K562 (cell line): ENCODE results near the gene ZNF865. TPM values are rescaled to one million over a fixed set of nuclear protein-coding genes. Genes with fewer than 3 reads are reported as not detected.
A peak's percentile ranks its signal among the peaks of the same experiment; 100 is the strongest.

Source experiments
- ATAC-seq: fragments of 200-7000 bp; cut with Tn5 transposase; 3 replicates; pipeline ENCODE4 v1.9.1; 2020; ENCODE audit warnings: moderate library complexity
- BruUV-seq: library from RNA; stranded (reverse); fragments of 400-500 nt; replicated peaks from 2 replicates; lab custom pipeline; 2021; lab: Mats Ljungman, UMichigan
- CTCF ChIA-PET: fragments of 300-600 bp; formaldehyde crosslinking; extraction: SDS; loops from one replicate; lab custom pipeline; 2021; ENCODE audit warnings: low intra/inter-chr PET ratio; lab: Yijun Ruan, JAX
- POLR2A ChIA-PET: fragments of 300-600, 350-650 bp; sonication (Branson Sonifier 250); formaldehyde crosslinking; extraction: SDS; loops from one replicate; lab custom pipeline; 2021; ENCODE audit warnings: antibody characterized with exemption, inconsistent platforms; lab: Yijun Ruan, JAX
- DNase-seq, 4 experiments: peaks; one replicate each; pipeline versions ENCODE4 v3.0.0 to v3.0.0-alpha.2; 2011 to 2018; ENCODE audit warnings: low spot score in 3 of 4, mixed read lengths in 3 of 4; ENCODE audit errors: extremely low read depth in 1 of 4
- FAIRE-seq: peaks from 2 replicates; lab custom pipeline; 2011; peaks lifted over from hg19 to GRCh38; lab: Jason Lieb, UNC
- H2AFZ ChIP-seq: 2 replicates; pipeline ENCODE4 v1.6.0; 2011; ENCODE audit warnings: low read depth, low read length, control low read depth, inconsistent platforms
- H3K27ac ChIP-seq: fragments of 200-600 bp; 3 replicates; pipeline ENCODE4 v1.8.0; 2011; ENCODE audit warnings: low read depth, mild to moderate bottlenecking, control low read depth, inconsistent platforms, low read length, moderate library complexity, mixed read lengths; ENCODE audit errors: extremely low read depth
- H3K27me3 ChIP-seq, 2 experiments: fragments of 300-600 bp in 1 of 2; 2 replicates in 1 of 2; 3 replicates in 1 of 2; pipeline versions ENCODE4 v1.6.0 to v1.8.0; 2011; ENCODE audit warnings: inconsistent platforms in 2 of 2, low read length in 2 of 2, mild to moderate bottlenecking in 1 of 2, mixed read lengths in 1 of 2, moderate library complexity in 1 of 2; ENCODE audit not compliant: control insufficient read depth in 2 of 2, insufficient read depth in 2 of 2
- H3K36me3 ChIP-seq: fragments of 300-600 bp; 3 replicates; pipeline ENCODE4 v1.8.0; 2011; ENCODE audit warnings: mild to moderate bottlenecking, low read length, inconsistent platforms; ENCODE audit not compliant: control insufficient read depth, insufficient read depth
- H3K4me1 ChIP-seq, 2 experiments: fragments of 200-600 bp in 1 of 2; replicated peaks in 1 of 2; 2 replicates in 1 of 2; 3 replicates in 1 of 2; pipeline versions ENCODE4 v1.5.1 to v1.8.0; 2011; ENCODE audit warnings: inconsistent platforms in 2 of 2, low read length in 2 of 2, mild to moderate bottlenecking in 1 of 2, mixed read lengths in 1 of 2, moderate library complexity in 1 of 2; ENCODE audit not compliant: control insufficient read depth in 2 of 2, insufficient read depth in 2 of 2
- H3K4me2 ChIP-seq: 2 replicates; pipeline ENCODE4 v1.6.1; 2011; ENCODE audit warnings: low read length, control low read depth, inconsistent platforms, mixed read lengths; ENCODE audit not compliant: insufficient read depth
- H3K4me3 ChIP-seq: fragments of 200-600 bp; sonication (generic), shearing (Covaris generic); 2 replicates; pipeline ENCODE4 v1.5.1; 2016; ENCODE audit warnings: control low read depth, inconsistent platforms
- H3K79me2 ChIP-seq: fragments of 200-600 bp; 3 replicates; pipeline ENCODE4 v1.8.0; 2011; ENCODE audit warnings: low read length, inconsistent platforms; ENCODE audit not compliant: control insufficient read depth, insufficient read depth
- H3K9ac ChIP-seq, 2 experiments: 2 replicates each; pipeline versions ENCODE4 v1.6.0 to v1.6.1; 2011; ENCODE audit warnings: low read depth in 2 of 2, low read length in 2 of 2, control low read depth in 1 of 2, inconsistent platforms in 1 of 2, mild to moderate bottlenecking in 1 of 2, mixed read lengths in 1 of 2; ENCODE audit not compliant: insufficient read depth in 1 of 2
- H3K9me1 ChIP-seq: one replicate; pipeline ENCODE4 v1.6.0; 2011; ENCODE audit warnings: inconsistent platforms, mild to moderate bottlenecking, low read length, moderate library complexity; ENCODE audit not compliant: control insufficient read depth, insufficient read depth
- H3K9me3 ChIP-seq: replicated peaks from 2 replicates; pipeline ENCODE4 v1.5.1; 2011; ENCODE audit warnings: low read depth, low read length, inconsistent platforms; ENCODE audit not compliant: control insufficient read depth, insufficient read depth
- H4K20me1 ChIP-seq: replicated peaks from 2 replicates; pipeline ENCODE4 v1.6.1; 2011; ENCODE audit warnings: low read length, inconsistent platforms, mixed read lengths; ENCODE audit not compliant: control insufficient read depth, insufficient read depth
- BRD4 ChIP-seq: fragments of 200-600 bp; sonication (generic); IDR thresholded peaks from 2 replicates; pipeline ENCODE4 v1.6.1; 2017; ENCODE audit warnings: inconsistent platforms
- C11orf30 ChIP-seq: fragments of 450-650 bp; IDR thresholded peaks from 2 replicates; pipeline ENCODE4 v1.6.1; 2016; ENCODE audit warnings: low read depth, mild to moderate bottlenecking
- CBFB ChIP-seq: sonication (generic); formaldehyde crosslinking; IDR thresholded peaks from 2 replicates; pipeline ENCODE4 v1.4.0; 2020; ENCODE audit warnings: mild to moderate bottlenecking, missing genetic modification reagents
- ELF2 ChIP-seq: fragments of 250-450 bp; sonication (Bioruptor Pico); IDR thresholded peaks from 2 replicates; pipeline ENCODE4 v1.5.0; 2021; ENCODE audit warnings: mild to moderate bottlenecking
- FOSL1 ChIP-seq: fragments of 200-800 bp; sonication (Bioruptor generic); conservative IDR thresholded peaks from 2 replicates; pipeline ENCODE4 v1.6.1; 2016; ENCODE audit warnings: missing genetic modification characterization, missing compliant biosample characterization
- ILF3 ChIP-seq: fragments of 450-650 bp; IDR thresholded peaks from 2 replicates; pipeline ENCODE4 v1.6.1; 2018; ENCODE audit warnings: antibody characterized with exemption, mild to moderate bottlenecking, moderate library complexity, borderline replicate concordance
- KDM4B ChIP-seq, 2 experiments: fragments of 450-650 bp in 1 of 2; sonication (generic) in 1 of 2; IDR thresholded peaks; 2 replicates each; pipeline ENCODE4 v1.6.1; 2016 to 2017; ENCODE audit warnings: borderline replicate concordance in 2 of 2, antibody characterized with exemption in 1 of 2, low read depth in 1 of 2, mild to moderate bottlenecking in 1 of 2
- MCM3 ChIP-seq: fragments of 450-650 bp; IDR thresholded peaks from 2 replicates; pipeline ENCODE4 v1.6.1; 2016
- NFE2L1 ChIP-seq: fragments of 450-650 bp; IDR thresholded peaks from 2 replicates; pipeline ENCODE4 v1.6.1; 2016; ENCODE audit warnings: missing genetic modification characterization, low read depth, mild to moderate bottlenecking, missing compliant biosample characterization, moderate library complexity, borderline replicate concordance
- PRMT5 ChIP-seq: sonication (generic); formaldehyde crosslinking; IDR thresholded peaks from 2 replicates; pipeline ENCODE4 v1.5.0; 2020; ENCODE audit warnings: missing genetic modification reagents
- SAFB2 ChIP-seq: fragments of 200-400 bp; formaldehyde crosslinking; IDR thresholded peaks from 2 replicates; pipeline ENCODE4 v1.6.1; 2018; ENCODE audit warnings: borderline replicate concordance, low read length, low read depth, moderate library complexity; ENCODE audit not compliant: severe bottlenecking
- ZNF589 ChIP-seq: fragments of 200-800 bp; sonication (Bioruptor generic); IDR thresholded peaks from 2 replicates; pipeline ENCODE4 v1.6.1; 2016; ENCODE audit warnings: low read depth, missing genetic modification characterization, missing compliant biosample characterization
- ZNF830 ChIP-seq: fragments of 250-450 bp; sonication (Bioruptor Pico); IDR thresholded peaks from 2 replicates; pipeline ENCODE4 v1.5.0; 2021; ENCODE audit warnings: mild to moderate bottlenecking
- ZSCAN32 ChIP-seq: fragments of 450-650 bp; formaldehyde crosslinking; IDR thresholded peaks from 2 replicates; pipeline ENCODE4 v1.4.0; 2020; ENCODE audit warnings: mild to moderate bottlenecking, moderate library complexity
- WGBS: fragments of 100-300 bp; shearing (Covaris generic); methylation state at CpG from one replicate; pipeline ENCODE4 v1.1.6; 2016; ENCODE audit warnings: low coverage, mixed read lengths; ENCODE audit not compliant: insufficient coverage; ENCODE audit errors: missing lambda C conversion rate; 5-methylcytosine and 5-hydroxymethylcytosine counted together
- in situ Hi-C: fragments of 300-500 bp; cut with MboI; formaldehyde crosslinking; loops from 4 replicates; pipeline ENCODE4 v1.15.0; 2018; ENCODE audit warnings: inconsistent platforms, mixed read lengths
- intact Hi-C: fragments of 100-400 bp; cut with micrococcal nuclease; formaldehyde crosslinking; loops from 2 replicates; pipeline ENCODE4 v1.14.2; 2022
- polyA plus RNA-seq, 8 experiments: library from polyadenylated mRNA; depleted of rRNA in 4 of 8; stranded (reverse) in 5 of 8; unstranded in 3 of 8; fragments of >200 nt; fragmentation: Nextera tagmentation in 2 of 8; fragmentation: Illumina TruSeq in 1 of 8; extraction: Ambion mirVana in 2 of 8; extraction: Trizol in 1 of 8; gene quantifications; 2 replicates each; pipeline versions ENCODE4 v1.2.1 to v1.2.3, GENCODE V29; 2011 to 2014; ENCODE audit warnings: inconsistent platforms in 1 of 8, missing spikeins in 1 of 8
- total RNA-seq, 7 experiments: library from RNA; depleted of rRNA in 6 of 7; stranded (reverse); fragments of >200 nt in 6 of 7; fragmentation: Illumina TruSeq in 2 of 7; extraction: Trizol in 2 of 7; gene quantifications; 2 replicates each; pipeline versions ENCODE4 v1.2.1 to v1.2.3, GENCODE V29; 2011 to 2021; ENCODE audit warnings: low replicate concordance in 1 of 7
- TF ChIP-seq, protein P1 (sequence below): sonication (generic); formaldehyde crosslinking; IDR thresholded peaks from 2 replicates; pipeline ENCODE4 v1.8.0; 2022; ENCODE audit warnings: mild to moderate bottlenecking, missing genetic modification reagents
- TF ChIP-seq, protein P2 (sequence below): fragments of 250-450 bp; sonication (Bioruptor Pico); IDR thresholded peaks from 2 replicates; pipeline ENCODE4 v1.8.0; 2022; ENCODE audit warnings: moderate library complexity, mild to moderate bottlenecking, inconsistent platforms
- TF ChIP-seq, protein P3 (sequence below): IDR thresholded peaks from 3 replicates; pipeline ENCODE4 v1.6.1; 2011; ENCODE audit warnings: borderline replicate concordance, mild to moderate bottlenecking; ENCODE audit not compliant: insufficient read length, insufficient read depth

The ZNF865 gene
- total and polyA plus RNA-seq, 9 of the 15 experiments (the other 6 are each of a cell fraction or from before 2014, with no cell fraction given) = 0.40 to 18.8 (median 1.6) TPM; not detected in 2

DNA sequence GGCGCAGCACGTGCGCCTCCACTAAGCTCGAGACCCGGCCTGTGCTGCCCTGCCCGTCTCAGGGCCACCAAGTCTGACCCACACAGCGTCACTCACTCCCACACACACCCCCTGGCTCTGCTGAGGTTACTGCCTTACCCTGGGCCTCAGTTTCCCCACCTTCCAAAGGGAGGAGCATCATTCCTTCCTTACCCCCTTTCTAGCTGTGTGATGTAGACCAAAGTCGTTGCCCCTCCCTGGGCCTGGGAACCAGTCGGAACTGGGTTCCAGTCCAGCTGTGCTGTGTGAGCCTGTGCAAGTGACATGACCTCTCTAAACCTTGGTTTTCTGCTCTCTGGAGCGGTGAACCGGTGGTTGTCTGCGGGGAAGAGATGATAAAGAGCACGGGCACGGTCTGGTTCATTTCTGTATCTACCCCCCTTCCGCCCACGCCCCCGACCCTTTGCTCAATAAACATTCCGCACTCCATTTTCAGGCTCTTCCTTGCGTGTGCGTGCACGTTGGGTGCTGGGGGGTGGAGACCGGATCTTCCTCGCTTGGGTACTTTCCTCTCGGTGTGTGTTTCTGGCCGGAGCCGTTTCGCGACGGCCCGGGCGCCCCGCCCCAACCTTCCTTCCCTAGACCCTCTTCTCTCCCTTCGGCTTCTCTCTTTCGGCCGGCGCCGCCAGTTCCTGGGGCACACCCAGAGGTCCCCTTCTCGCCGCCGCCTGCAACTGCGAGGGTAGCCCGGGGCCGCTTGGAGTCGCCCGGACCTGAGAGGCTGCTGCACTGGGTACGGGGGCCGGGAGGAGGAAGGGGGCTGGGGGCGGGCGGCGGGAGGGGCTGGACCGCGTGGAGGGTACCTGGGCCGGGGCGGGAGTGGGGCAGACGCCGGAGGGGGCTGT lies 37.8 kb downstream of the ZNF865 start, which contains the start of gene ZNF581:
ZNF581 (plus strand) TSS at position 647 of the 884 bp plus-strand sequence. CDS start 923 bp downstream, outside the sequence.
- ATAC-seq = peak; percentile 69
- Histone ChIP-seq H3K79me2 (peaks cover 79% of the 10 kb centered on the region), H4K20me1 (no peaks in the 10 kb centered on the region), H3K4me3 (peak within 1 kb of the TSS; percentile 94), H3K9me3 (no peaks in the 10 kb centered on the region), H3K9ac (peak within 1 kb of the TSS; percentile 88 to 98), H3K27me3 (no peaks in the 10 kb centered on the region), H3K4me1 (peaks cover 43 to 71% of the 10 kb centered on the region in 2 experiments), H3K36me3 (peaks cover 36% of the 10 kb centered on the region; the same call in 2 of the 3 replicates), H2AFZ (0 out of 2 replicates have a peak within 1 kb of the TSS, but pooled peaks have one; percentile 10), H3K27ac (peak within 1 kb of the TSS; percentile 74), H3K4me2 (peak within 1 kb of the TSS; percentile 90), H3K9me1 (no peaks in the 10 kb centered on the region)
- peak; percentile 92 for FAIRE-seq
- ChIA-PET CTCF (interaction anchor here (0.6 kb wide), 1 partner anchor 681 kb away, joined by 6 read pairs; no protein-coding TSS in a partner anchor), POLR2A (interaction anchor here (0.6 to 2.3 kb wide), 3 partner anchors 11 to 497 kb away, joined by 3 to 8 read pairs (median 4); partner anchors contain the start of gene U2AF2)
- peak; percentile 63 to 87 (median 79) for DNase-seq
- BruUV-seq = no TSS peak
- 3% methylated on average over 34 of the region's 56 CpGs for WGBS
- in situ Hi-C loops (loop anchor here (25.0 kb wide), 2 partner anchors 506 to 669 kb away; partner anchors contain the start of genes TNNT1 and ZSCAN5A), intact Hi-C loops (no loop called here)
- no peak; the same call in 1 of the 2 replicates for TF ChIP-seq CBFB
- TF ChIP-seq ZNF830 = no peak
- TF ChIP-seq, protein P1, sequence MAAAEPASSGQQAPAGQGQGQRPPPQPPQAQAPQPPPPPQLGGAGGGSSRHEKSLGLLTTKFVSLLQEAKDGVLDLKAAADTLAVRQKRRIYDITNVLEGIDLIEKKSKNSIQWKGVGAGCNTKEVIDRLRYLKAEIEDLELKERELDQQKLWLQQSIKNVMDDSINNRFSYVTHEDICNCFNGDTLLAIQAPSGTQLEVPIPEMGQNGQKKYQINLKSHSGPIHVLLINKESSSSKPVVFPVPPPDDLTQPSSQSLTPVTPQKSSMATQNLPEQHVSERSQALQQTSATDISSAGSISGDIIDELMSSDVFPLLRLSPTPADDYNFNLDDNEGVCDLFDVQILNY = no peak
- TF ChIP-seq BRD4 = no peak
- peak; percentile 98 for TF ChIP-seq C11orf30
- TF ChIP-seq KDM4B (IDR thresholded peaks at IDR 0.05; ENCODE audit: borderline replicate concordance in 2 of 2, low read depth in 1 of 2) = peak in 1 of 2 experiments; percentile 81; a peak in 1 of 4 replicates
- TF ChIP-seq SAFB2 = no peak
- no peak for TF ChIP-seq MCM3
- TF ChIP-seq ZSCAN32 (CRISPR knock-in tag) = no peak
- no peak for TF ChIP-seq FOSL1 (tag)
- TF ChIP-seq ILF3 = no peak
- TF ChIP-seq, protein P2, sequence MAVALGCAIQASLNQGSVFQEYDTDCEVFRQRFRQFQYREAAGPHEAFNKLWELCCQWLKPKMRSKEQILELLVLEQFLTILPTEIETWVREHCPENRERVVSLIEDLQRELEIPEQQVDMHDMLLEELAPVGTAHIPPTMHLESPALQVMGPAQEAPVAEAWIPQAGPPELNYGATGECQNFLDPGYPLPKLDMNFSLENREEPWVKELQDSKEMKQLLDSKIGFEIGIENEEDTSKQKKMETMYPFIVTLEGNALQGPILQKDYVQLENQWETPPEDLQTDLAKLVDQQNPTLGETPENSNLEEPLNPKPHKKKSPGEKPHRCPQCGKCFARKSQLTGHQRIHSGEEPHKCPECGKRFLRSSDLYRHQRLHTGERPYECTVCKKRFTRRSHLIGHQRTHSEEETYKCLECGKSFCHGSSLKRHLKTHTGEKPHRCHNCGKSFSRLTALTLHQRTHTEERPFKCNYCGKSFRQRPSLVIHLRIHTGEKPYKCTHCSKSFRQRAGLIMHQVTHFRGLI = no peak
- TF ChIP-seq PRMT5 (CRISPR knock-in tag) = no peak
- 0 out of 2 replicates have a peak, but pooled peaks have one; percentile 31 for TF ChIP-seq ELF2 (CRISPR knock-in tag)
- TF ChIP-seq, protein P3, sequence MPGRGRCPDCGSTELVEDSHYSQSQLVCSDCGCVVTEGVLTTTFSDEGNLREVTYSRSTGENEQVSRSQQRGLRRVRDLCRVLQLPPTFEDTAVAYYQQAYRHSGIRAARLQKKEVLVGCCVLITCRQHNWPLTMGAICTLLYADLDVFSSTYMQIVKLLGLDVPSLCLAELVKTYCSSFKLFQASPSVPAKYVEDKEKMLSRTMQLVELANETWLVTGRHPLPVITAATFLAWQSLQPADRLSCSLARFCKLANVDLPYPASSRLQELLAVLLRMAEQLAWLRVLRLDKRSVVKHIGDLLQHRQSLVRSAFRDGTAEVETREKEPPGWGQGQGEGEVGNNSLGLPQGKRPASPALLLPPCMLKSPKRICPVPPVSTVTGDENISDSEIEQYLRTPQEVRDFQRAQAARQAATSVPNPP = no peak
- no peak for TF ChIP-seq ZNF589
- no peak for TF ChIP-seq NFE2L1 (tag)
